T-helper 2 cell treated with Interferon-gamma antibody and Interleukin-4, amounts not matched to agents 5 μg/mL and 100 μg/mL, for 36 hours (primary cell): Measurements from ENCODE around the gene PFN4.
"Not testable (repeated sequence)": the region's sequence is repeated elsewhere in the genome, so short reads cannot be mapped to it uniquely, and the experiment has no call there.

Experiments
- DNase-seq: peaks from one replicate; pipeline ENCODE4 v3.0.0; 2021; ENCODE audit warnings: low spot score
- H3K27ac Mint-ChIP-seq: one replicate; pipeline ENCODE4 v1.8.0; 2021; ENCODE audit warnings: mild to moderate bottlenecking, mixed read lengths
- H3K27me3 Mint-ChIP-seq: one replicate; pipeline ENCODE4 v1.8.0; 2021; ENCODE audit warnings: low read depth, mixed read lengths
- H3K36me3 Mint-ChIP-seq: one replicate; pipeline ENCODE4 v1.8.0; 2021; ENCODE audit warnings: low read depth, mixed read lengths
- H3K4me1 Mint-ChIP-seq: one replicate; pipeline ENCODE4 v1.8.0; 2021; ENCODE audit warnings: low read depth, mixed read lengths
- H3K4me3 Mint-ChIP-seq: one replicate; pipeline ENCODE4 v1.8.0; 2022; ENCODE audit warnings: mild to moderate bottlenecking, moderate library complexity, mixed read lengths
- H3K9me3 Mint-ChIP-seq: one replicate; pipeline ENCODE4 v1.8.0; 2021; ENCODE audit warnings: mixed read lengths

The PFN4 gene

GRCh38 chr2:24125956-24126355 lies 2.8 kb upstream of the PFN4 start:
- Mint-ChIP-seq H3K4me3 (no peak overlapping the region), H3K27me3 (peaks cover 10% of the 10 kb centered on the region), H3K4me1 (peaks cover 22% of the 10 kb centered on the region), H3K27ac (no peak overlapping the region), H3K9me3 (no peaks in the 10 kb centered on the region), H3K36me3 (peaks cover 2% of the 10 kb centered on the region)
- DNase-seq = no peak

- Mint-ChIP-seq H3K9me3 (no peaks in the 10 kb centered on the region), H3K4me1 (peaks cover 22% of the 10 kb centered on the region), H3K4me3 (peak overlapping the region; percentile 79), H3K27ac (peak overlapping the region; percentile 49), H3K27me3 (peaks cover 10% of the 10 kb centered on the region), H3K36me3 (peaks cover 2% of the 10 kb centered on the region)
- no peak for DNase-seq
These were observed 917 bp upstream of the PFN4 start for GRCh38 chr2:24123922-24124580.

GRCh38 chr2:24122366-24123194 lies 554 bp downstream of the PFN4 start:
- no peak for DNase-seq
- H3K9me3 Mint-ChIP-seq = no peaks in the 10 kb centered on the region

GRCh38 chr2:24121469-24121868 lies 1.7 kb downstream of the PFN4 start:
- Mint-ChIP-seq H3K27ac (no peak overlapping the region), H3K4me1 (peaks cover 22% of the 10 kb centered on the region), H3K4me3 (no peak overlapping the region), H3K36me3 (no peaks in the 10 kb centered on the region), H3K9me3 (no peaks in the 10 kb centered on the region), H3K27me3 (peaks cover 6% of the 10 kb centered on the region)
- DNase-seq = no peak

More at GRCh38 chr2:24122366-24123194, 554 bp downstream of the PFN4 start:
- Mint-ChIP-seq H3K36me3 (no peaks in the 10 kb centered on the region), H3K27ac (peak overlapping the region; percentile 76), H3K4me1 (peaks cover 22% of the 10 kb centered on the region), H3K27me3 (peaks cover 6% of the 10 kb centered on the region), H3K4me3 (peak overlapping the region; percentile 87)

- H3K4me3 Mint-ChIP-seq = no peak overlapping the region
- H3K4me1 Mint-ChIP-seq = peaks cover 18% of the 10 kb centered on the region
These were observed 2.1 kb downstream of the PFN4 start for GRCh38 chr2:24121066-24121465.

GRCh38 chr2:24117902-24118301 lies 5.2 kb downstream of the PFN4 start:
- H3K4me1 Mint-ChIP-seq = peaks cover 7% of the 10 kb centered on the region
- H3K9me3 Mint-ChIP-seq = no peaks in the 10 kb centered on the region
- H3K4me3 Mint-ChIP-seq = no peak overlapping the region
- peaks cover 6% of the 10 kb centered on the region for H3K27me3 Mint-ChIP-seq
- H3K27ac Mint-ChIP-seq = no peak overlapping the region
- H3K36me3 Mint-ChIP-seq = no peaks in the 10 kb centered on the region
- DNase-seq = no peak

More at GRCh38 chr2:24121066-24121465, 2.1 kb downstream of the PFN4 start:
- no peak overlapping the region for H3K27ac Mint-ChIP-seq
- no peaks in the 10 kb centered on the region for H3K9me3 Mint-ChIP-seq
- DNase-seq = no peak
- H3K36me3 Mint-ChIP-seq = no peaks in the 10 kb centered on the region
- peaks cover 6% of the 10 kb centered on the region for H3K27me3 Mint-ChIP-seq

- H3K27me3 Mint-ChIP-seq = no peaks in the 10 kb centered on the region
- H3K4me1 Mint-ChIP-seq = no peaks in the 10 kb centered on the region
- DNase-seq = no peak
- H3K4me3 Mint-ChIP-seq = no peak overlapping the region
- H3K9me3 Mint-ChIP-seq = no peaks in the 10 kb centered on the region
- H3K27ac Mint-ChIP-seq = no peak overlapping the region
- H3K36me3 Mint-ChIP-seq = no peaks in the 10 kb centered on the region
These were observed 8.1 kb downstream of the PFN4 start for GRCh38 chr2:24115057-24115456.

GRCh38 chr2:24111407-24111901 lies 11.7 kb downstream of the PFN4 start:
- H3K9me3 Mint-ChIP-seq = peaks cover 19% of the 10 kb centered on the region
- no peak for DNase-seq
- no peaks in the 10 kb centered on the region for H3K36me3 Mint-ChIP-seq
- H3K4me1 Mint-ChIP-seq = no peaks in the 10 kb centered on the region
- H3K27me3 Mint-ChIP-seq = no peaks in the 10 kb centered on the region
- H3K4me3 Mint-ChIP-seq = no peak overlapping the region
- no peak overlapping the region for H3K27ac Mint-ChIP-seq

GRCh38 chr2:24110660-24111303 lies 12.4 kb downstream of the PFN4 start:
- Mint-ChIP-seq H3K27ac (no peak overlapping the region), H3K4me3 (no peak overlapping the region), H3K9me3 (peaks cover 22% of the 10 kb centered on the region), H3K27me3 (no peaks in the 10 kb centered on the region), H3K4me1 (no peaks in the 10 kb centered on the region), H3K36me3 (no peaks in the 10 kb centered on the region)
- no peak for DNase-seq

GRCh38 chr2:24109431-24109830 lies 13.7 kb downstream of the PFN4 start:
- H3K36me3 Mint-ChIP-seq, H3K27ac Mint-ChIP-seq, H3K4me3 Mint-ChIP-seq, H3K27me3 Mint-ChIP-seq, DNase-seq, H3K4me1 Mint-ChIP-seq: not testable (repeated sequence)
- peaks cover 27% of the 10 kb centered on the region for H3K9me3 Mint-ChIP-seq

- no peak for DNase-seq
- H3K4me1 Mint-ChIP-seq = no peaks in the 10 kb centered on the region
- H3K27ac Mint-ChIP-seq = no peak overlapping the region
- H3K4me3 Mint-ChIP-seq = no peak overlapping the region
- peaks cover 27% of the 10 kb centered on the region for H3K9me3 Mint-ChIP-seq
- H3K36me3 Mint-ChIP-seq = no peaks in the 10 kb centered on the region
- H3K27me3 Mint-ChIP-seq = no peaks in the 10 kb centered on the region
These were observed 15.8 kb downstream of the PFN4 start for GRCh38 chr2:24107336-24107735.

- Mint-ChIP-seq H3K4me3 (no peak overlapping the region), H3K27me3 (no peaks in the 10 kb centered on the region), H3K9me3 (peaks cover 27% of the 10 kb centered on the region), H3K27ac (no peak overlapping the region), H3K36me3 (no peaks in the 10 kb centered on the region), H3K4me1 (no peaks in the 10 kb centered on the region)
- no peak for DNase-seq
These were observed 16.3 kb downstream of the PFN4 start for GRCh38 chr2:24106786-24107185.

GRCh38 chr2:24105816-24106215 lies 17.3 kb downstream of the PFN4 start:
- no peaks in the 10 kb centered on the region for H3K4me1 Mint-ChIP-seq
- H3K4me3 Mint-ChIP-seq = no peak overlapping the region
- peaks cover 27% of the 10 kb centered on the region for H3K9me3 Mint-ChIP-seq
- no peak for DNase-seq
- no peak overlapping the region for H3K27ac Mint-ChIP-seq
- H3K27me3 Mint-ChIP-seq = no peaks in the 10 kb centered on the region
- H3K36me3 Mint-ChIP-seq = no peaks in the 10 kb centered on the region

- DNase-seq = no peak
- Mint-ChIP-seq H3K4me1 (no peaks in the 10 kb centered on the region), H3K36me3 (no peaks in the 10 kb centered on the region), H3K27ac (no peak overlapping the region), H3K4me3 (no peak overlapping the region), H3K27me3 (no peaks in the 10 kb centered on the region), H3K9me3 (peaks cover 33% of the 10 kb centered on the region)
These were observed 18.2 kb downstream of the PFN4 start for GRCh38 chr2:24104906-24105305.
